Neural progenitor cell (in vitro differentiated cells): ENCODE measurements around the gene TINCR.

Experiments
- EZH2 ChIP-seq: fragments of 200-600 bp; sonication (generic); IDR thresholded peaks from 2 replicates; pipeline ENCODE4 v1.6.1; 2017; ENCODE audit warnings: antibody characterized with exemption, mild to moderate bottlenecking, moderate library complexity
- TF ChIP-seq, protein P1 (sequence below): fragments of 200-600 bp; sonication (generic); IDR thresholded peaks from 2 replicates; pipeline ENCODE4 v1.5.1; 2017; ENCODE audit warnings: antibody characterized with exemption, mild to moderate bottlenecking

GRCh38 chr19:5593343-5594255 is 25.8 kb upstream of the TINCR start:
- TF ChIP-seq EZH2: no peak
- TF ChIP-seq, protein P1, sequence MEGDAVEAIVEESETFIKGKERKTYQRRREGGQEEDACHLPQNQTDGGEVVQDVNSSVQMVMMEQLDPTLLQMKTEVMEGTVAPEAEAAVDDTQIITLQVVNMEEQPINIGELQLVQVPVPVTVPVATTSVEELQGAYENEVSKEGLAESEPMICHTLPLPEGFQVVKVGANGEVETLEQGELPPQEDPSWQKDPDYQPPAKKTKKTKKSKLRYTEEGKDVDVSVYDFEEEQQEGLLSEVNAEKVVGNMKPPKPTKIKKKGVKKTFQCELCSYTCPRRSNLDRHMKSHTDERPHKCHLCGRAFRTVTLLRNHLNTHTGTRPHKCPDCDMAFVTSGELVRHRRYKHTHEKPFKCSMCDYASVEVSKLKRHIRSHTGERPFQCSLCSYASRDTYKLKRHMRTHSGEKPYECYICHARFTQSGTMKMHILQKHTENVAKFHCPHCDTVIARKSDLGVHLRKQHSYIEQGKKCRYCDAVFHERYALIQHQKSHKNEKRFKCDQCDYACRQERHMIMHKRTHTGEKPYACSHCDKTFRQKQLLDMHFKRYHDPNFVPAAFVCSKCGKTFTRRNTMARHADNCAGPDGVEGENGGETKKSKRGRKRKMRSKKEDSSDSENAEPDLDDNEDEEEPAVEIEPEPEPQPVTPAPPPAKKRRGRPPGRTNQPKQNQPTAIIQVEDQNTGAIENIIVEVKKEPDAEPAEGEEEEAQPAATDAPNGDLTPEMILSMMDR: no peak
